T-helper 2 cell treated with Interferon-gamma antibody and Interleukin-4, amounts not matched to agents 100 ng/mL and 5 ng/mL, for 36 hours (primary cell): ENCODE results near the gene DCTN2. TPM values are rescaled to one million over a fixed set of nuclear protein-coding genes. Genes with fewer than 3 reads are reported as not detected.
"Not testable (repeated sequence)": the region's sequence is repeated elsewhere in the genome, so short reads cannot be mapped to it uniquely, and the experiment has no call there.

Experiments
- intact Hi-C: fragments of 100-400 bp; cut with micrococcal nuclease; formaldehyde crosslinking; loops from one replicate; pipeline ENCODE4 v1.15.1; 2023
- total RNA-seq: library from RNA; stranded (reverse); gene quantifications from 2 replicates; pipeline ENCODE4 v1.2.3, GENCODE V29; 2022

Gene DCTN2
- total RNA-seq, 1 donor from 2014 or later, result 85.7 TPM

GRCh38 chr12:57577981-57578758, 31.2 kb upstream of the DCTN2 start:
- intact Hi-C loops, result no loop called here

GRCh38 chr12:57576613-57577160, 29.7 kb upstream of the DCTN2 start:
- intact Hi-C loops, result no loop called here

GRCh38 chr12:57575771-57576612, 29.0 kb upstream of the DCTN2 start:
- intact Hi-C loops, result no loop called here

- intact Hi-C loops, result no loop called here
Observed at GRCh38 chr12:57574795-57575194, 27.8 kb upstream of the DCTN2 start.

DNA sequence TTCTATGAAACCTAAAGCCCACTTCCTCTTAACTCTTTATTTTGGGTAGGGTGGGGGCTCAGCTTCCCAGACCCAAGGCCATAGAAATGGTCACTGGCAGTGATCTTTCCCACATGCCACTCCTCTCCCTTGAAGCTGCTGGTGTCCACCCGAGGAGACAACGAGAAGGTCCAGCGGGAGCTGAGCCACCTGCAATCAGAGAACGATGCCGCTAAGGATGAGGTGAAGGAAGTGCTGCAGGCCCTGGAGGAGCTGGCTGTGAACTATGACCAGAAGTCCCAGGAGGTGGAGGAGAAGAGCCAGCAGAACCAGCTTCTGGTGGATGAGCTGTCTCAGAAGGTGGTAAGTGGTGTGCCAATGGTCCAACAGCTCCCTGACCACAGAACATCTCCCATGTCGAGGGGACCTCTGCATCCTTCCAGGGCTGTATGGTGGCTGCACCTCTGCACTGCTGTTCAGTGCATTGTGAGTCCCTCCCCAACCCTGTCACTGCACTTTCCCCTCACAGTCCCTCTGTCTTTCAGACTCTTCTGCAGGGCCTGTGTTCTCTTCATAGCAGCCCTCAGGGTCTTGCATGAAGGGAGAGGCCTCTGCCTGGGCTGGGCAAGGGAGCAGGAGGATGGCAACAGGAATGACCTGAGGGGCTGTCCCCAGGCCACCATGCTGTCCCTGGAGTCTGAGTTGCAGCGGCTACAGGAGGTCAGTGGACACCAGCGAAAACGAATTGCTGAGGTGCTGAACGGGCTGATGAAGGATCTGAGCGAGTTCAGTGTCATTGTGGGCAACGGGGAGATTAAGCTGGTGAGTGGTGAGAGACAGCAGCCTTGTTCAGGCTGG, 25.2 kb upstream of the DCTN2 start:
- intact Hi-C loops, result no loop called here

GRCh38 chr12:57570438-57570837, 23.4 kb upstream of the DCTN2 start:
- intact Hi-C loops, result not testable (repeated sequence)

- intact Hi-C loops, result no loop called here
Observed at GRCh38 chr12:57569858-57570257, 22.9 kb upstream of the DCTN2 start.

DNA sequence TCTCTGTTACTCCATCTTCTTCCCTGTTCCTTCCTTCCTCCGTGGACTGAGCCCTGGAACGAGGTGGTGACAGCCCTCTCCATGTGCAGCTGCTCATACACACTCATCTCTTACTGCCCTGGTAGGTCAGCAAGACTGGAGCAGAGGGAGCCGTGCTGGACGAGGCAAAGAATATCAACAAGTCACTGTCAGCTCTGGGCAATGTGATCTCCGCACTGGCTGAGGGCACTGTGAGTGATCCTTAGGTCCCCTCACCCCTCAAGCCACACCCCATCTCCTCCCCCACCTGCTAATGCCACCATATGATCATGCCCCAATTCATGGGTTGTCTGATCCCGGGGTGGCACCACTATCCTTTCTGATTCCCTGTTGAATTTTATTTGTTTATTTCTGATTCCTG, 21.8 kb upstream of the DCTN2 start:
- intact Hi-C loops, result no loop called here

DNA sequence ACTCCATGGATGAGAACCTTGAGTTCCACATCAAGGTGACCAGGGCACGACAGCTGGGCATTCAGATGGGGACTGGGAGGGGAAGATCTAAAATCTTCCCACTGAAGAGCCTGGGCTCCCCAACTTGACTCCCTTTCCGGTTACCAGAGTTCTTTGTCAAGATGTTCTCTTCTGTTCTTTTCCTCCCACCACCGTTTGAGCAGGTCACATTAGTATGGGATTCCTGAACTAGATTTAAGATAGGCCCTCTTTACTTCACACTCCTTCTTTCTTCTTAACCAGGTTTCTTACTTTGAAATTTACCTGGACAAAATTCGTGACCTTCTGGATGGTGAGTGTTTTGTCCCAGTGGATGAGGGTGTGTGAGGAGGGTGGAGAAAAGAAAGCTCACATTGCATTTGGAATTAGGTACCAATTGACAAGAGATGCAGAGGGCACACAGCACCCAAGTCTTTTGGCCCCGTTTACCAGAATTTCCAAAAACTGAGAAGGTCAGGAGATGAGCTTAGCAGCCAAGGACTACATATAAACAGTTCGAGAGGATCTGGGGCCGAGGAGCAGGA, 17.3 kb upstream of the DCTN2 start:
- intact Hi-C loops, result no loop called here

GRCh38 chr12:57563358-57563757, 16.4 kb upstream of the DCTN2 start:
- intact Hi-C loops, result no loop called here

DNA sequence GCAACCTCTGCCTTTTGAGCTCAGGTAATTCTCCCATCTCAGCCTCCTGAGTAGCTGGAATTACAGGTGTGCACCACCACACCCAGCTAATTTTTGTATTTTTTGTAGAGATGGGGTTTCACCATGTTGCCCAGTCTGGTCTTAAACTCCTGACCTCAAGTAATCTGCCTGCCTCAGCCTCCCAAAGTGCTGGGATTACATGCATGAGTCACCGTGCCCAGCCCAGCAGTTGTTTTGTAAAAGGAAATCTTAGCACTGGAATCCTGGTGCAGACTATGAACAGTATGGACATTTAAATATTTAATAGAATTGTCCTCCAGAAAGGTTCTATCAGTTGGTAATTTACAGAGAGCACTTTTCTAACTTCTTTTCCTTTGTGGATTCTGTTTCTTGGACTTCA, 14.1 kb upstream of the DCTN2 start:
- intact Hi-C loops, result not testable (repeated sequence)

- intact Hi-C loops, result no loop called here
Observed at GRCh38 chr12:57560516-57560915, 13.5 kb upstream of the DCTN2 start.

- intact Hi-C loops, result no loop called here
Observed at GRCh38 chr12:57558864-57559263, 11.9 kb upstream of the DCTN2 start.

DNA sequence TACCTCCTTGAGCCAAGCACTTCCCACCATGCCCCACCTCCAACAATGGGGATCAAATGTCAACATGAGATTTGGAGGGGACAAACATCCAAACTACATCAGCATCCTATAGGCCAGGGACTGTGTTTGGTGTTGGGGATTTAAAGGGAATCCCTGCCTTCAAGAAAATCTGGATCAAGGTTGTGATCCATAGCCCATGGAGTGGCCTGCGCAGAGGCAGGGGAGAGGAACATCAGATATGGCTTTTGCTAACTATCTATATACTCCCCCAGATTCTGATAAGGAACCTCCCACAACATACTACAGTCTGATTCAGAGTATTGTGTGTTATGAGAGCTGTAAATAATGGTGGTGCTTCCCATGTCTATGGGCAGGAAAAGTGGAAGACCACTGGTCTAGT, 7.9 kb upstream of the DCTN2 start:
- intact Hi-C loops, result no loop called here

- intact Hi-C loops, result no loop called here
Observed at GRCh38 chr12:57554453-57554852, 7.5 kb upstream of the DCTN2 start.

DNA sequence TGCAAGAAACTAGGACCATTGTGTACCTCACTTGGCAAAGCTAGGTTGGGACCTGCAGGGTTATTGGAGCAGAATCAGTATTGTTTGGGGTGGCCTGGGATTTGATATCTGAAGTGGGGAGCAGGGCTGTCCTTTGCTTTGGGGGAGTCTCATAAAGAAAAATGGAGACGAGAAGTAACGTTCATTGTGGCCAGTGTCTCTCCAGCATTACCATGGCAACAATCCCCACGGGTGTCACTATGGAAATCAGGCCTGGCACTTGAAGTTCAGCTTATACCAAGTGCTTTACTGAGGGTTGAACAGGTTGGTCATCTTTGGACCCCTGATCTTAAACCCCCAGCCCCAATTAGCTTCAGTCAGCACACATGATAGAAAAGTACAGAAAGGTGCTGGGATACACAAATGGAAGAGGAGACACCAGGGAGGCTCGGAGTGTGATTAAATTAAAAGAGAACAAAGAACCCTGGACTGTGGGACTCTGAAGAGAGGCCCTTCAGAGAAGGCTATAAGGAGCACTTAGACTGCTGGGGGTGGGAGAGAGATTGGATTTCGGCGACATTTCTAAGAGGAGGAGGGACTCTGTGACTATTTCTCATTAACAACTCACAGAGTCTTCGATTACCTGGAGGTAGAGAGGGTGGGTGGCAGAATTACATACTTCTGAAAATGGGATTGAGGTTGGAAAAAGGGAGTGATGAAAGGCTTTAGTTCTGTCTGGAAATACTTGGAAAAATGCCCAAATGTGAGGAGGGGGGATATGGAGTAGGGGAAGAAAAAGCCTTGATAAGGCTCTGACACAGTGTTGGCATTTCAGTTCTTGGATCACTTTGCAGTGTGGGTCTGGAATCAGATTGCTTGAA, 6.6 kb upstream of the DCTN2 start:
- intact Hi-C loops, result no loop called here

DNA sequence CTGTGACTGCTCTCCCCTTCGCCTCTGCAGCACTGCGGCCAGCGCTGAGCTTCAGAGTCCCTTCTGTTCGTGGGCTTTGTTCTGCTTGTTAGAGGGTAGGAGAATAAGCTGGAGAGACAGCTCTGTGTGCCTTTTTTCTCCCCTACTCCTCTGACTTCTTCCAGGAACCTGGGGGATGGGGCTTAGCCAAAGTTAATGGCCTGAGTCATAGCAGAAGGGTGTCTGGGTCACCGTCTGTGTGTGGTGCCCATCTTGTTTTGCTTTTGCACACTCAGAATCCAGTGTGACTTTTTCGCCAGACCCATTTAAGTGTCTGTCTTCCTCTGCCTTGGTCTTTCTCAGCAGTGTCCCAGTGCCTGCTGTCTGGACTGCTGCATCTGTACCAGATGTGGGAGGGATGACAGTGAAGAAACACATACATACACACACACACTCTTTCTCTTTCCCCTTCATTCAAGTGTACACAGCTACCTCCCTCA, 5.9 kb upstream of the DCTN2 start:
- intact Hi-C loops, result no loop called here

DNA sequence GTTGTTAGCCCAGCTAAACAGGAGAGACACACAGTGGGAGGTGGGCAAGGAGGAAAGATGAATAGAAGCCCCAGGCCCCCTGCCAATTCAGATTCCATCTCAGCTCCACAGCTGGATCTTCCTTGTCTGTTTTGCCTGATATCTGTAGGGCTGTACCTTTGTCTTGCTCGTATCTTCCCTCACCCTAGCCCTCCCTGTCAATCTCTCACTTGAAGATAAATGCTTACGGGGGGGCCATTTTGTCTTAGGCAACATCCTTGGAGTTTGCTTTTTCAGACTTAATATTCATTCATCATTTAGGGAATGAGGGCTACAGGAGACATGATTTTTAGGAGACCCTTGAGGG, 5.3 kb upstream of the DCTN2 start:
- intact Hi-C loops, result no loop called here

DNA sequence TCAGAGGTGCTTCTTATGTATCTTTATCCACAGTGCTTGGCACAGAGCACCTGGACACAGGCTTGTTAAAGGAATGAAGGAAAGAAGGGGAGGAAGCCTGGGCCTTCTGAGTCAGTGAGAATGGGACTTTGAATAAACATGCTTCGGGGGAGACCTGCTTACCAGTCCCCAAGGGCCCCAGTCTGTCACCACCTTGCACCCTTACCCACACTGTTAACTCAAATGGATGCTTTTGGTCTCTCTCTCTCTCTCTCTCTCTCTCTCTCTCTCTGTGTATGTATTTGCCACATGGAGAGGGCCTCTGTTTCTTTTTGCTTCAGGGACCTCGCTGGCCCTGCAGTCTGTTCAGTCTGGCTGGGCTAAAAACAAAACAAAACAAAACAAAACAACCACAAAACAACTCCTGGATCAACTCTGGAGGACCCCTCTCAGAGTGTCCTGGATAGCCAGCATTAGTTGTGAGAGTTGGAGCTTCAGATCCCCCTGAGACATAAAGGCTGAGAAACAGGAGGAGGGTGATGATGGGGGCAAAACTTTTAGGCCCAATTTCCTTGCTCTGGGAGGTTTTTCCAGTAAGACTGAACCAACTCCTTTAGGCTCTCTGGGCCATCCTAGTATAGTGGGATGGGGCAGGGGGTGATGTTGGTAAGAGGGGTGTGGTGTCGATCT, 4.8 kb upstream of the DCTN2 start:
- intact Hi-C loops, result no loop called here
